Non-pigmented ciliary epithelial cell (primary cell): ENCODE data around the gene SLC2A11.

Source experiments
- DNase-seq: peaks from one replicate; pipeline ENCODE4 v3.0.0-alpha.2; 2010; ENCODE audit warnings: low read depth

The SLC2A11 gene

DNA sequence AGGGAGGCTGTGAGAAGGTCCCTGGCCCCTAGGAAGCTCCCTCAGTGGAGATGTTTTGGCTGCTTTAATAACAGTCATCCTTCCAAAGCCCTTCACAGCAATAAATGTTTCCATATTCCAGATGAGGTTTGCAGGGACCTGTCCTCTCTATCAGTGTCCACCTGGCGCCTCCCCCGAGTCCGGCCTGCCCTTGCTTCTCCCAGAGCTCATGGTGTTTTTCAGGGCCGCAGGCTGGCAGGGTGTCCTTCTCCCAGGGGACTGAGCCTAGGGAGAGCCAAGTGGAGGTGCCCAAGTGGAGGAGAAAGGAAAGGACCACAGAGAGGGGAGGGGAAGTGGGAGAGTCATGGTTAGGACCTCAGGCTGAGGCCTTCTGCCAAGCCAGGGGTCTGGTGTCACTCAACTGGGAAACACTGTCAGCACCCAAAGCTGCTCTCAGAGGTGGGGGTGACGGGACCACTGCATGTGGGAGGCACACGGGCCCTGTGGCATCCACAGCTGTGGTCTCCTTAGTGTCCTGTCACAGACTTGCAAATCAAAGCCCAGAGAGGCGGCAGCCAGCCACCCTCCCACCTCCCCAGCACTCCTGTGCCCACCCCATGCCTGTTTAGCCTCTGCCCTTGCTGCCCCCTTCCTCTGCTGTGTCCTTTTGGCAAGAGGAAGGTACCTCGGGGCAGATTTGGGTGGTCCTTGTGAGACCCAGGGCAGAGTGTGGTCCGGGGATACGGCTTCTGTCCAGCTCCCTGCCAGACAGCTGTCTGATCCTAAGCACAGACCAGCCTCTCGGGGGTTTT lies 25.3 kb upstream of the SLC2A11 start:
- DNase-seq = no peak

DNA sequence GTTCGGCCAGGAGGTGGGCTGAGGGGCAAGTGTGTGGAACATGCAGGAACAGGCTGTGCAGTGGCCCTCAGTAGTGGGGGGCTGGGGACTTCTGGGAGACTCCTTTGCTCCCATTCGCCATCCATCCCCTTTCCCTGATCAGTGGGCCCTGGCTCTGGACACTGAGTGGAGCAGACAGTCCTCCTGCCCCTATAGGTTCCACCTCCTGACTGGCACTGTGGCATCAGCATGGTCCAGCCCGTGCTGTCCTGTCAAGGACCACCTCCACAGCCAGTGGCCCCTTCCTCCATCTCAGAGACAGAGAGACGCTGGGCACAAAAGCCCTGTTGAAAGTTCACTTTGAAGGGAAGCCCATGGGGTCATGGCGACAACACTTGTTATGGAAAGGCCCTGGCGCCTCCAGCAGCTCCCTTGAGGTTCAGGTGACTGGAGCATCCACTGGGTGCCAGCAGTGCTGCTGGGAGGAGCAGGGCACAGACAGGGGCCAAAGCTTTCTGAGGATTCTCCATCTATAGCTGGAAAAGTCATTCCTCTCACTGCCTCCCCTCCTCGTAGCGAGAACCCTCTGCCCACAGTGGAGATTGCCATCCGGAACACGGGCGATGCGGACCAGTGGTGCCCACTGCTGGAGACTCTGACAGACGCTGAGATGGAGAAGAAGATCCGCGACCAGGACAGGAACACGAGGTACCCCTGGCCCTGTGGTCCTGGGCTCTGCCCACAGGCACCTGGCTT lies 24.5 kb upstream of the SLC2A11 start:
- no peak for DNase-seq

DNA sequence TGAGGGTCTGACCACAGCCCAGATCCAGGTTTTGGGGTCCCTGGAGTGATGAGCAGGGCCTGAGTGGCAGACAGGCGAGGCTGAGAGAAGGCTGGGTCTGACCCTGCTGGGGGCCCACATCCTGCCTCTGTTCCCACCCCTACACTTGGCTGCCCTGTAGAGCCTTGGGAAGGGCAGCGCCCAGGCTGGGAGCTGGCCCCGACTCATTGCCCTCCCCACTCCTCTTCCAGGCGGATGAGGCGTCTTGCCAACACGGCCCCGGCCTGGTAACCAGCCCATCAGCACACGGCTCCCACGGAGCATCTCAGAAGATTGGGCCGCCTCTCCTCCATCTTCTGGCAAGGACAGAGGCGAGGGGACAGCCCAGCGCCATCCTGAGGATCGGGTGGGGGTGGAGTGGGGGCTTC lies 23.8 kb upstream of the SLC2A11 start:
- DNase-seq = no peak

GRCh38 chr22:23834406-23834792 lies 23.3 kb upstream of the SLC2A11 start:
- DNase-seq = no peak

DNA sequence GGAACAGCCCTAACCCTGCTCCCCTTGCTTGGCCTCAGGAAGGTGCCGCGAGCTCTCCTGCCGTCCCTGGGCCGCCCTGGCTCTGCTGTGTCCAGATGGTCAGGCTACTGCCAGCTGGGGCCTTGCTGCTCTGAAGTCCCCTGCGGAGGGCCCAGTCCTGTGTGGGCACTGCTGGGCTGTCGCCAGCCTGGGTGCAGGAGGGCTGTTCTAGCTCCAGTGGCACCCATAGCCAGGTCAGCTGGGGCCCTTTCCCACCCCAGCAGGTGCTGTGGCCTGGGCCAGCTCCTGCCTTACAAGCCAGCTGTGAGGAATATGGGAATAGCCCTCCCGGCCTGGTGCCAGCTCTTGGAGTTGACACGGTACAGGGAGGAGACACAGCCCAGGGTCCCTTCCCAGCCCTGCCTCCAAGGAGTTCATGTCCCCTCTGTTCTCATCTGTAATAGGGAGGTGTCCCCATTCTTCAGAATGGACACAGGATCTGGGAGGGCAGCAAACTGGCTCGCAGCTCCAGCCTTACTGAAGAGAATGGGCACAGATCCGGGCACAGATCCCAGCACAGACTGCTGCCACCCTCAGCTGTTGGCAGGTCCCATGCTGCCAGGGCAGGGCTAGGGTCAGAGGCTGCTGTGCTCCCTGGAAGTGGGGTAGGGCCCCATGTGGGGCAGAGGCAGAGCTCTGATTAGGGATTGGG lies 22.7 kb upstream of the SLC2A11 start:
- no peak for DNase-seq

- DNase-seq = no peak
These were observed 22.1 kb upstream of the SLC2A11 start for GRCh38 chr22:23835484-23836144.

GRCh38 chr22:23836281-23836680 lies 21.4 kb upstream of the SLC2A11 start:
- DNase-seq = no peak

DNA sequence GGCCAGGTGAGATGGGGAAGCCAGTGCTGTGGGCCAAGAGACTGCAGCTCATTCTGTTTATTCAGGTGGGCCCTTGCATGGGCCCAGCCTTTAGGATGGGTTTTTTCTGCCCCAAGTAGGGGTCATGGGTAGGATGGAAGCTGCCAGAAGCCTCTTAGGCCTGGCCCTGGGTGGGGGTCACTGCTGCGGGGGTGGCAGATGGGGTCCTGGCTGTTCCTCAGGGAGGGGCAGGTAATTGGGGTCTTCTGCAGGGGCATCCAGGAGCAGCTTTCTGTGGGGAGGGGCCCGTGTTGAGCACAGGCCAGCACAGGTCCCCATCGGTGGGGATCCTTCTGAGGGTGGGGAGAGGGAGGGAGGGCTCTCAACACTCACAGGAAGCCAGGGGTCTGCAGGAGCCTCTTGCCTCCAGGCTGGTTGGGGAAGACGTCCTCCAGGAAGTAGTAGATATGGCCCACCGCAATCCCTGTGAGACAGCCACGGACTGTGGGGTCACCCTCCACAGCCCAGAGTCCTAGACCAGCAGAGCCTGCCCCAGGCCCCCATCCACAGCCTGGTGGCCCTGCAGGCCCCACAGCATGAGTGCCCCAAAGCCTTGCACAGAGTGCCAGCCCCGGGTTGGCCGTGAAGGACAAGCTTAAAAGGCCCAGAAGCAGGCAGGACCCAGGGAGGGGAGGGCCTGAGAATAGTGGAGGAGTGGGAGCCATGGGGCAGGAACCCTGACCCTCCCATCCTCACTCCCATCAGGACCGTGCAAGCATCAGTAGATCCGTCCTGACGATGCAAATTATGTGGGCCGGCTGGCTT lies 20.8 kb upstream of the SLC2A11 start:
- no peak for DNase-seq

DNA sequence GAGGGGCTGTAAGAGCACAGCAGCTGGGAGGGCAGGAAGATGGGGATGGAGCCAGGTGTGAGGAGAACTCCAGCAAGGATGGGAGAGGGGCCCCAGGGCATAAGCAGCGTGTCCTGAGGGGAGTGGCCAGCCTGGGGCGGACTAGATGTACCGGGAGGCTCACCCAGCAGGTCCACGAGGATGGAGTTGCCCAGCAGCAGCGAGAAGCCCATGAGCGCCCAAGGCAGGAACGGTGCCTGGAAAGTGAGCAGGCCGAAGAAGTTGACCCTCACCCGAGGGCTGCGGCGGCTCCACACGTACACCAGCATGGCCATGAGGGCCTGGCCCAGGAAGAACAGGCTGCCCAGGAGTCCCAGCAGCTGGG lies 20.2 kb upstream of the SLC2A11 start:
- no peak for DNase-seq

GRCh38 chr22:23837911-23838680 lies 19.6 kb upstream of the SLC2A11 start:
- DNase-seq = no peak

DNA sequence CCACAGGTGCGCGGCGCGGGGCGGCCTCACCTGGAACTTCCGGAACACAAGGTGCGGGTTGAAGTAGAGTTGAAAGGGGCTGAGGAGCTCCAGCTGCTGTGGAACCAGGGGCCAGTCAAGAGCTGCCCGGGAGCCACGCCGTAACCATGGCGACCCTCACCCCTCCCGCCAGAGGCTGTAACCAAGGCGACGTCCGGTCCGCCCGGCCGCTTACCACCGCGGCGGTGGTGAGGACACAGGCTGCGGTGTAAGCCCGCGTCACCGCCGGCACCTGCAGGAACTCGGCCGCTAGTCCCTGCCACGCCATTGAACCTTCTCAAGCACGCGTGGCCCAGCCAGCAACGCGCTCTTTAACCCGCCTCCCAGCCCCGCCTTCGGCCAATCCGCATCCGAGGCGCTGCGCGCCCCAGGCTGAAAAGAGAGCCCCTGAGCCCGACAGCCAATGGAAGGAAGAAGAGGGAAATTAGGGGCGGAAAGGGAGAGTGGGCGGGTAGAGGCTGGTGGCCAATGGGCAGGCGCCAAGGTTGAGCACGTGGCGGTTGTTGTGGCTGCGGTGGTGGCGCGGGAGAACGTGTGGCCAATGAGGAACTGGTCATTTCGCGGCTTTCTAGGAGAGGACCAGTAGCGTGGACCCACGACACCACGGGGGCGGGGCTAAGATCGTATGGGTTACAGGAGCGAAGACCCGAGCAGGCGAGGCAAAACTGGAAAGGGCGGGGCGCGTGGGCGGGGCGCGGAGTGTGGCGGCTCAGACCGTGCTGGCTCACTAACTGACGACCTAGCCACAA lies 18.8 kb upstream of the SLC2A11 start, which contains the start of gene DERL3:
TSS of gene DERL3 (minus strand) at position 326 of the 788 bp plus-strand sequence. CDS start at position 307, 19 bp downstream.
- DNase-seq = peak; percentile 94

GRCh38 chr22:23840026-23840425 lies 17.6 kb upstream of the SLC2A11 start:
- no peak for DNase-seq

- DNase-seq = no peak
These were observed 16.4 kb upstream of the SLC2A11 start for GRCh38 chr22:23841292-23841691.

DNA sequence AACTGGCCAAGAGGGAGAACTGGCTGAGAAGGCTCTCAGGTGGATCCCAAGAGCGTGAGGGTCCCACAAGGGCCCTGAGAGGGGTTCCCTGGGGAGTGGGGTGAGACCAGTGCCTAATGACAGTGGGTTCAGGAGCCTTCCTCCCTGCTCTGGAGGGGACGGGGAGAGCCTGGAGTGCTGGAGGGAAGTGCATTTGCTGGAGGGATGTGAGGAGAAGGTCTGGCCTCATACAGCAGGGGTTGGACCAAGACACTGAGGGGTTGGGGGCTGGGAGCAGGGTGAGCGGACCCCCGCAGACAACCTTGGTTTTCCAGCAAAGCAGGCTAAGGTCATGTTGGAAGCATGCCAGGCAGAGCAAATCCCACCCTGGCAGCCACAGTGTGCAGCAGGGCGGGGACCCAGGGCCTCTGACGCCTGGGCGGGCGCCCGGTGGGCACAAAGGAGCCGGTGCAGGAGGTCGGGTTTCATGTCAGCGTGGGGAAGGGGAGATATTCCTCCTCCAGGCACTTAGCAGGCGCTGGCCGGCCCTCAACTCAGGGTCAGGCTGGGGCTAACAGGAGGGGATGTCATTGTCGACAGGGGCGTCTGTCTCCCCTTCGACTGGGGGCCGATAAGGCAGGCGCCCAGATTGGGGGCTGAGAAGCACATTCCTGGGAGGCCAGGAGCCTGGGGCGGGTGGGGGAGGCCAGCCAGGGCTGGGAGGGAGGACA lies 15.8 kb upstream of the SLC2A11 start:
- no peak for DNase-seq

- DNase-seq = no peak
These were observed 15.1 kb upstream of the SLC2A11 start for GRCh38 chr22:23842599-23842998.

DNA sequence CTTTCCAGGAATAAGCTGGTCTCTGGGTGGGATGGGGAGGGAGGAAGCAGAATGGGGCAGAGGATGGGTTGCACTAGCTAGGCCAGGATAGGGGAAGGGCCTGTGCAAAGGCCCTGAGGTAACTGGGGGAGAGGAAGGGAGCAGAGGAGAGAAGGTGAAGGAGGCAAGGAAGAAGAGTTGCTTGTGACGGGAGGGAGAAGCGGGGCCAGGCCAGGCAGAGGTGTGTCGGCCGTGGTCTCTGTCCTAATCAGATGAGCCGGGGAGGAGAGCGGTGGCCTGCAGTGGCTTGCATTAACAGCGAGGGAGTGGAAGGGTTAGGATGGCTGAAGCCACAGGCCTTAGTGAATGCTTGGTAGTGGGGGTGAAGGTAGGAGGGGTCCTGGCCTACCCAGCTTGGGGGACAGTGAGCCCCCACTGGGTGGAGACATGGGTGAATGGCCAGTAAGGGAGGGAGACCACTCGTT lies 12.9 kb upstream of the SLC2A11 start:
- no peak for DNase-seq

DNA sequence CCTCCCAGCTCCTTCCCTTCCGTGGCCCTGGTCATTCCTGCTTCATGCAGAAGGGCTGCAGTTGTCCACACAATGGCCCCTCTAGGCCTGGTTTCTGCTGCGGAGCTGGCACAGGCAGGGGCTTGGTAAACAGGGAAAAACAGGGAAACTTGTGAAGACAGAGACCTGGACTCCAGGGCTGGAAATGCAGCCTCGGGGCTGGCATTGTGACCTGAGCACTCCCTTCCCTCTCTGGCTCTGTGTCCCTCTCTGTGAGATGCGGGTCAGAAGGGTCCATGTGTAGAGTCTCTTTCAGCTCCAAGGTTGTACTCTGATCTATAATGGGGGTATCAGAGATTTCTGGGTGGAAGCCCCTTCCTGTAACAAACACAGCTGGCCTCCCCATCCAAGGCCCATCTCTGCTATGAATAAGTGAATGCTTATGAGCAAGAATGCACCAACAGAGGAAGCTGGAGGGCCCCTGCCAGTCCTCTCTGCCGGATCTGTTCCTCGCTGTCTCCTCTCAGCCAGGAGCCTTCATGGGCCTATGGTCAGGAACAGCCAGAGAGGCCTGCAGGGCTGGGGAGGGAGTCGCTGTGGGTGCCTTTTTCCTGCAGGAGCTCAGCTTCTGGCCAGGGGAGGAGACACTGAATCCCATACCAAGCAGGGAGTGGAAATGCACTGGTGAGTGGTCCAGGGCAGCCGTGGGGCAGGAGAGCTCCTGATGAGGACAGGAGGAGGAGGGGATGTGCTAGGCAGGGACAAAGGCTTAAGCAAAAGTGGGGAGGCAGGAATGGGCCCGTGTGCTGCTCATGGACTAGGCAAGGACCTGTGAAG lies 12.2 kb upstream of the SLC2A11 start:
- no peak for DNase-seq

- DNase-seq = no peak
These were observed 11.6 kb upstream of the SLC2A11 start for GRCh38 chr22:23846081-23846469.
